AG09319 (cell line): ENCODE results near the gene CASP3.
A peak's percentile ranks its signal among the peaks of the same experiment; 100 is the strongest.

Source experiments
- DNase-seq: peaks from one replicate; pipeline ENCODE4 v3.0.0-alpha.2; 2010; ENCODE audit warnings: low read depth; ENCODE audit errors: extremely low read depth
- TF ChIP-seq, protein P1 (sequence below): IDR thresholded peaks from 2 replicates; pipeline ENCODE4 v1.5.1; 2011; ENCODE audit warnings: low read depth, mild to moderate bottlenecking, inconsistent platforms, low read length, moderate library complexity

The CASP3 gene

DNA sequence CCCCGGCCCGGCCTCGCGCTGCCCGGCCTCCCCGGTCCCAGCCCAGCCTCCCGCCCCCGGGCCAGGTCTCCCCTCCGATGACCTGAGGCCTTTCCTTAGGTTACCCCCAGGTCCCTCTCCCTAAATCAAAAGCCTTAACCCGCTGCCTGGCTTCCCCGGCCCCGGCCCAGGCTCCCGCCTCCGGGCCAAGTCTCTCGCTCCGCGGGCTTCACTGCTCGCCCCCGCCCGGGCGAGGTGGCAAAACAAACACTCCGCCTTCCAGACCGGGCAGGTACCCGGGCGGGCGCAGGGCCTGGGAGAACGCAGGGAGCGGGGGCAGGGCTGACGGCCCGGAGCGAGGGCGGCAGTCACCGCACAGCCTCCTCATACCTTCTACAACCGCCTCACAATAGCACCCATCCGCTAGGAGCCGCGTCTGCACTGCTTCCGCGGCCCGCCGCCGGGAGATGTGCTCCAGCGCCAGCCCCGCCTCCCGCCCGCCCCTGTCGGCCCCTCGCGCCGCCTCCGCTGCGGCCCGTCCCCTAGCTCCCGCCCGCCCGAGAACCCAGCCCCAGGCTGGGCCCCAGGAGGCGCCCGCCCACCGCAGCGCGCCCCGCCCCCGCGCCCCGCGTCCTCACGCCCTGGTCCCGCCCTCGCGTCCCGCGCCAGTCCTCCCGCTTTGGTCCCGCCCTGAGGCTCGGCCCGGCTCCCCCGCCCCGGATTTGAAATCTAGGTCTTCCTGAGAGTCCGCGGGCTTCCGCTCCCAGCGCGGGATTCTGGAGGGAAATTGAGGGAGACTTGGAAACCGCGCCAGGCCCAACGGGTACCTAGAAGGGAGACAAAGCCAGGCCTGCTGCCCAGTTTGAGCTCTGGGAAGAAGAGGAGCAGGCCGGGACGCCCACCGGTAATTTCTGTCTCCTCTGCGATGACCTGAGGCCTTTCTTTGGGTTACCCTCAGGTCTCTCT is at the start of gene CASP3, which contains the start of gene PRIMPOL:
TSS of gene CASP3 (minus strand) at position 422 of the 945 bp plus-strand sequence. CDS start 10,994 bp downstream, outside the sequence.
TSS of gene PRIMPOL (plus strand) at position 713 of the 945 bp plus-strand sequence. CDS start 7,403 bp downstream, outside the sequence.
- peak; percentile 87 for DNase-seq
- TF ChIP-seq, protein P1, sequence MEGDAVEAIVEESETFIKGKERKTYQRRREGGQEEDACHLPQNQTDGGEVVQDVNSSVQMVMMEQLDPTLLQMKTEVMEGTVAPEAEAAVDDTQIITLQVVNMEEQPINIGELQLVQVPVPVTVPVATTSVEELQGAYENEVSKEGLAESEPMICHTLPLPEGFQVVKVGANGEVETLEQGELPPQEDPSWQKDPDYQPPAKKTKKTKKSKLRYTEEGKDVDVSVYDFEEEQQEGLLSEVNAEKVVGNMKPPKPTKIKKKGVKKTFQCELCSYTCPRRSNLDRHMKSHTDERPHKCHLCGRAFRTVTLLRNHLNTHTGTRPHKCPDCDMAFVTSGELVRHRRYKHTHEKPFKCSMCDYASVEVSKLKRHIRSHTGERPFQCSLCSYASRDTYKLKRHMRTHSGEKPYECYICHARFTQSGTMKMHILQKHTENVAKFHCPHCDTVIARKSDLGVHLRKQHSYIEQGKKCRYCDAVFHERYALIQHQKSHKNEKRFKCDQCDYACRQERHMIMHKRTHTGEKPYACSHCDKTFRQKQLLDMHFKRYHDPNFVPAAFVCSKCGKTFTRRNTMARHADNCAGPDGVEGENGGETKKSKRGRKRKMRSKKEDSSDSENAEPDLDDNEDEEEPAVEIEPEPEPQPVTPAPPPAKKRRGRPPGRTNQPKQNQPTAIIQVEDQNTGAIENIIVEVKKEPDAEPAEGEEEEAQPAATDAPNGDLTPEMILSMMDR = peak; percentile 32

DNA sequence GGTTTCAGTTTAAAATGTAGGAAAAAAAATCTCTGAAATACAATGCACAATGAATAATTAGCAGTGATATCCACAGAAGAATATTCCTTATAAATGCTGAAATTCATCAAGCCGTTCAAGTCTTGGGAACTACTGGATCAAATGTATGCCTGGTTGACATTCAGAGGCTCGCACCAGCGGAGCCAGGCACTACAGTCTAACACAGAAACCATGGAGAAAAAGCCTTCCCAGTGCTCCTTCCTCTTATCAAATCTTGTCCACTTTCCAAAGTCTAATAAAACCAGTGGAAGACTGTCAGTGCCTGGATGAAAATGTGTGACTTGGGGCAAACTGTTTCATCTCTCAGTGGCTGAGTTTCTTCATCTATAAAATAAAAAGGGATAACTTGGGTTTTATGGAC is 48.7 kb upstream of the CASP3 start:
- TF ChIP-seq, protein P1 = no peak
- no peak for DNase-seq

DNA sequence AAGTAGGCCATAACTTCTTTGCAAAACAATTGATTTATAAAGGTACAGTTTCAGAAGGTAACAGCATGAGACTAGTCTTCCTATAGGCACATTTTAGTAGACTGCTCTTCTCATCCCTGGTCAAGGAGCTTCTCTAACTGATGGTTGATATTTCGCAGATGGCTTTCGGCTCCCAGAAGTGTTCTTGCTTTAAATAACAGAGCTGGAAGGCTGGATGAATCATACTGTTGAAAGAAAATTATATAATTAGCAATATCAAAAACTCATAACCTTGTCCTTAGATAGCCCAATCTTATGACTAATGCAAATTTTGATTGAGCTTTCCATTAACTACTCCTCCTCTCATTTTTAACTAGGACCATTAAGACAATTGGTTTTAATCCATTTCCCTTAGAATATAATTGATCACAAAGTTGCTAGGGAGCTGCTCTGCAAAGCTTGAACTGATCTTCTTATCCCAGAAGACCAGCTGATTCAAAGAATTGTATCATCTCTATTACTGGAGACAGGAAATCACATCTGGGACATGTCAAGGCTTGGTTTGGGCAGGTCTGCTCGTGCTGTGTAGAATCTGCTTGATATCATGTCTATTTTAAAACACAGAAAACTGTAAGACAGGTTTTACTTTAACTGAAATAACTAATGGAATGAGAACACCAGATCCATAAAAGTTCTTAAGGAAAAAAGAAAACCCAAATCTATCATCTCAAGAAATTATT is 46.1 kb upstream of the CASP3 start:
- DNase-seq = no peak
- TF ChIP-seq, protein P1 = no peak

DNA sequence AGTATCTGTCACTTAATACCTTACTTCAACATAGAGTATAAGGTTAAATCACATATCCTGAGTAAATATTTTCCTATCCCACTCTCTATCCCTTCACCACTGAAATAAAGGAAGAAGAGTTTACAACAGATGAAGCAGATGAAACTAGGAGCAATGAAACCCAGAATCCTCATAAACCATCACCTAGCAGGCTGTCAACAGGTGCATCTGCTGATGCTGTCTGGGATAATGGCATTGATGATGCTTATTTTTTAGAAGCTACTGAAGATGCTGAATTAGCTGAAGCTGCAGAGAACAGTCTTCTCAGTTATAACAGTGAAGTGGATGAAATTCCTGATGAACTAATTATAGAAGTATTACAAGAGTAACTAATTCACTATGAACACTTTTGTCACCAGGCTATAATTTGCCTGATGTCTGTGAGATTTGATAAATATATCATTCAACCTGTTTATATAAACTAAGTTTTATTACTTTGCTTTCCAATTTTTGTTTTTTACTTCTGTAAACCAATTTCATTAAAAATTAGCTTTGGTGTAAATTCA is 45.2 kb upstream of the CASP3 start:
- TF ChIP-seq, protein P1 = no peak
- no peak for DNase-seq

DNA sequence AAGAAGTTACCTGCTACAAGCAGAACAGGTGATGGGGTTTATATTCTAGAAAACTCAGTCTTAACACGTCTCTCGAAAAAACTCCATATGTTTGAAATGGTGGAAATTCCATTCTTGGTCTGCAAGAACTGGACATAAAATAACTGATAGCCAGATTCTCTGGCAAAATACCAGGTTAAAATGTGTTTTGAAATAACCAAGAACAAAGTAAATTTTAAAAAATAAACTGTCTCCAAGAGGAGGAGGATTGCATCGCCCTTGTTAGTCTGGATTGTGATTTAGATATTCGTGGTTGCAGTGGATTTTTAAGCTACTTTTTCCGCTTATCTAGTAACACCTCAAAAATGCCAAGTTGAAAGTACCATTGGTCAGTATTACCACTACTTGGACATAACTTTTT is 43.8 kb upstream of the CASP3 start:
- TF ChIP-seq, protein P1 = no peak
- DNase-seq = peak; percentile 4

DNA sequence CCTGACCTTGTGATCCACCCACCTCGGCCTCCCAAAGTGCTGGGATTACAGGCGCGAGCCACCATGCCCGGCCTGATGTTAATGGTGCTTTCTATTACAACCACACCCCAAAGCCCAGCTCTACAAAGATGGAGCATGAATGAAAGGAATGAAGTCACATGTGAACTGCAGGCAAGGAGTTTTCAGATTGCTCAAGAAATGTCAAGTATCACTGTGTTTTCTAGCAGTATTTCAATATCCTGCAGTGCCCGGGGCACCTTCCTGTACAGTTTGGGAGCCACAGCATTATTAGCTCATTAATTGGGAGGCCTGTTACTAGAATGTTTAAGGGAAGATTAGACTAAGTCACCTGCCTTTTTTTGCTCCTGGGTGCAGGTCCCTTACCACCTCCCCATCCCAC is 40.4 kb upstream of the CASP3 start:
- no peak for DNase-seq
- TF ChIP-seq, protein P1 = no peak
